ENCODE results near the gene CRISPLD2.
"Not testable (repeated sequence)": the region's sequence is repeated elsewhere in the genome, so short reads cannot be mapped to it uniquely, and the experiment has no call there.

Gene CRISPLD2

DNA sequence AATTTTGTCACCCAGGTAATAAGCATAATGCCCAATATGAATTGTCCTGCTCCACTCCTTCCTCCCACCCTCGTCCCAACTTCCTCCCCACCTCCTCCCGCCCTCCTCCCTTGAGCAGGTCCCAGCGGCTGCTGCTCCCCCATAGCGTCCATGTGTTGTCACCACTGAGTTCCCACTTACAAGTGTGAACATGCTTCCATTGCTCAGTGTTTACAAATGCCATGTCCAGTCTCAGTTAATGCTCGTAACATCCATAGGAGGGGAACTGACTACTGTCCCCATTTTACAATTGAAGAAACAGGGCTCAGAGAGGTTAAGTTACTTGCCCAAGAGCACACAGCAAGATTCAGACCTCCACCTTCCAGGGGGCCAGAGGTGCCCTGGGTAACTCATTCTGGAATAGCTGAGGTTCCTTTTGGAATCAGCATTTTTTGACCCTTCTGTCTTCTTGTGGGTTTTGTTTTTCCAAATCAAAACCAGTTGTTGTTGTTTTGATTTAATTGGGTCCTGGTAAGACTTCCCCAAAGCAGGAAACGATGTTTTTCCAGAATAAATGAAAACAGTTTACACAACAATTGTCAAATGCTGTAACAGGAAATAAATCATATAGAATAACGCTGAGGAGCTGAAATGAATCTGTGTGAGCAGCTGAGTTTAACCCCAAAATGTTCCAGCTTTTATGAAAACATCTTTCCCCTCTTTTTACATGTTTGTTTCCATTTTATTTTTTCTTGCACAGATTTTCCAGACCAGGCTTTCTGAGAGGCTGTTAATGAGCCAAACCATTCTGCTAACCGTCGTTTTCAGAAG lies 117.6 kb downstream of the CRISPLD2 start:
- no peak for DNase-seq

- not testable (repeated sequence) for DNase-seq
Measured at GRCh38 chr16:84938616-84939015, 118.8 kb downstream of the CRISPLD2 start.

- no peak for DNase-seq
Measured at GRCh38 chr16:84940670-84941551, 121.1 kb downstream of the CRISPLD2 start.

GRCh38 chr16:84941921-84942320 lies 122.1 kb downstream of the CRISPLD2 start:
- DNase-seq, result no peak

DNA sequence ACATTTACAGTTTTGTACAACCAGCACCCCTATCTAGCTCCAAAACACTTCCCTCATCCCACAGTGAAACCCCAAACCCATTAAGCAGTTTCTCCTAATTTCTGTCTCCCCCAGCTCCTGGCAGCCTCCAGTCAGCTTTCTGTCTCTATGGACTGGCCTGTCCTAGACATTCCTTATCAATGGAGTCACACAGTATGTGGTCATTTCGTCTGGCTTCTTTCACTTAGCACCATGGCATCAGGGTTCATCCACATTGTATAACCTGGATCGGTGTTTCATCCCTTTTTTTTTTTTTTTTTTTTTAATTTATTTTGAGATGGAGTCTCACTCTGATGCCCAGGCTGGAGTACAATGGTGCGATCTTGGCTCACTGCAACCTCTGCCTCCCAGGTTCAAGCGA lies 123.0 kb downstream of the CRISPLD2 start:
- no peak for DNase-seq

DNA sequence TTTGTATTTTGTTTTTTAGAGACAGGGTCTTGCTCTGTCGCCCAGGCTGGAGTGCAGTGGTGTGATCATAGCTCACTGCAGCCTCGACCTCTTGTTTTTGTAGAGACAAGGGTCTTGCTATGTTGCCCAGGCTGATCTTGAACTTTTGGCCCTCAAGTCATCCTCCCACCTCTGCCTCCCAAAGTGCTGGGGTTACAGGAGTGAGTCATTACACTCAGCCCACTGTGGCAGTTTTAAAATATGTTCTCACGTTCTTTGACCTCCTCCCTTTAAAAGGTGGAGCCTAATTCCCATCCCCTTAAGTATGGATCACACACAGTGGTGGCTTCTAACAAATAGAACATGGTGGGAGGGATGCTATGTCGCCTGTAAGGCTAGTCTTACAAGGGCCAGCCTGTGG lies 123.8 kb downstream of the CRISPLD2 start:
- DNase-seq, result no peak

- no peak for DNase-seq
Measured at GRCh38 chr16:84947022-84947421, 127.2 kb downstream of the CRISPLD2 start.

- DNase-seq, result no peak
Measured at GRCh38 chr16:84947996-84948850, 128.4 kb downstream of the CRISPLD2 start.

- no peak for DNase-seq
Measured at GRCh38 chr16:84948851-84949610, 129.2 kb downstream of the CRISPLD2 start.

- no peak for DNase-seq
Measured at GRCh38 chr16:84949772-84950436, 130.1 kb downstream of the CRISPLD2 start.

DNA sequence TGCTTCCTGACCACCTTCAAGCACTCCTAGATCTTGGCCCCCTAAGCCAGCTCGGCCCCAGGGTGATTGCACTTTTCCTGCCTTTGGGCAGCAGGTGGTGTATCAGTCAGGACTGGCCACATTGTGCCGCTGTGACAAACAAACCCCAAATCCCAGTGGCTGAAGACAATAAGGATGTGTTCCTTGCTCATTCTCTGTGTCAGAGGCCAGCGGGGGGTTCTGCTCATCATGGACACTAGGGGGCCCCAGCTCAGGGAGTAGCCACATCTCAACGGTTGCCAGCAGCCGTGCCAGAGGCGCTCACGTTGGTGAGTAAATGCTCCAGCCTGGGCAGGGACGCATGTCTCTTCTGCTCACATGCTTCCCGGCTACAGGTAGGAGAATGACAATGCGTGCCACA lies 131.1 kb downstream of the CRISPLD2 start:
- DNase-seq, result peak; percentile 28

- peak; percentile 54 for DNase-seq
Measured at GRCh38 chr16:84952335-84953189, 132.8 kb downstream of the CRISPLD2 start.

GRCh38 chr16:84953190-84953746 lies 133.5 kb downstream of the CRISPLD2 start:
- DNase-seq, result no peak

GRCh38 chr16:84955427-84955826 lies 135.6 kb downstream of the CRISPLD2 start:
- DNase-seq, result no peak

DNA sequence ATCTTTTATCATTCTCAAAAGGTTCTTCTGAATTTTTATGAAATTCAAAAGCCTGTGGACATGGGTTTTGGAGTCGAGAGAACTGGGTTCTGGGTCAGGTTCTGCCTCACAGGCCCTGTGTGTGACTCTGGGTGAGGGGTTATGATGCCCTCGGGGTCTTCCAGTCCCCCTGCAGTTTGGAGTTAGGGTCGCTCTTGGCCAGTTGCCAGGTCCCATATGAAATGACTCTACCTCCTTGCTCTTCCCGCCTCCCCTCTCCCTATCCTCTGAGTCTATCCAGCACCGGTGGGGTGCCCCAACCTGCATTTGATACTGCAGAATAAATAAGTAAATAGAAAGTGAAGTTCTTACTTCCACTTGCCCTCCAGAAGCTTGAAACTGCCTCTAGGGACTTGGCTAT lies 137.4 kb downstream of the CRISPLD2 start:
- DNase-seq, result no peak

GRCh38 chr16:84957792-84958191 lies 138.0 kb downstream of the CRISPLD2 start:
- no peak for DNase-seq

Data from stimulated activated CD4-positive, alpha-beta T cell treated with anti-CD3 and anti-CD28 coated beads, Interleukin-4, amount 100 ng/mL, for 1 hour (primary cell).